Fibroblast of lung (primary cell): ENCODE results near the gene IRF5. TPM values are rescaled to one million over a fixed set of nuclear protein-coding genes. Genes with fewer than 3 reads are reported as not detected.

Source experiments
- DNase-seq, 2 donors: peaks; one replicate each; pipeline versions ENCODE4 v3.0.0 to v3.0.0-alpha.2; 2010; ENCODE audit warnings: low read depth in 2 of 2
- H2AFZ ChIP-seq: 2 replicates; pipeline ENCODE4 v1.5.1; 2012; ENCODE audit warnings: low read length, control low read depth, inconsistent platforms
- H3K27ac ChIP-seq: 2 replicates; pipeline ENCODE4 v1.5.1; 2011; ENCODE audit warnings: low read length, control low read depth; ENCODE audit not compliant: insufficient read depth
- H3K27me3 ChIP-seq: 2 replicates; pipeline ENCODE4 v1.5.1; 2011; ENCODE audit warnings: mild to moderate bottlenecking, low read length; ENCODE audit not compliant: control insufficient read depth, insufficient read depth
- H3K36me3 ChIP-seq: 2 replicates; pipeline ENCODE4 v1.5.1; 2011; ENCODE audit warnings: low read length; ENCODE audit not compliant: control insufficient read depth, insufficient read depth
- H3K4me1 ChIP-seq: 2 replicates; pipeline ENCODE4 v1.5.1; 2011; ENCODE audit warnings: low read length; ENCODE audit not compliant: control insufficient read depth, insufficient read depth; ENCODE audit errors: extremely low read depth
- H3K4me2 ChIP-seq: 2 replicates; pipeline ENCODE4 v1.5.1; 2011; ENCODE audit warnings: low read length, control low read depth; ENCODE audit not compliant: insufficient read depth; ENCODE audit errors: extremely low read depth
- H3K4me3 ChIP-seq, 4 experiments: fragments of 200-600 bp in 1 of 4; sonication (generic) in 1 of 4; replicated peaks in 1 of 4; 2 replicates each; pipeline ENCODE4 v1.5.1; 2011 to 2016; ENCODE audit warnings: low read length in 4 of 4, low read depth in 3 of 4, mild to moderate bottlenecking in 3 of 4, control low read depth in 2 of 4, inconsistent platforms in 1 of 4, mixed read lengths in 1 of 4; ENCODE audit not compliant: insufficient read depth in 1 of 4; ENCODE audit errors: control extremely low read depth in 1 of 4
- H3K79me2 ChIP-seq: 2 replicates; pipeline ENCODE4 v1.5.1; 2012; ENCODE audit warnings: mild to moderate bottlenecking, low read length, inconsistent platforms; ENCODE audit not compliant: control insufficient read depth, insufficient read depth
- H3K9ac ChIP-seq: 2 replicates; pipeline ENCODE4 v1.5.1; 2011; ENCODE audit warnings: mild to moderate bottlenecking, low read length, control low read depth; ENCODE audit not compliant: insufficient read depth
- H3K9me3 ChIP-seq: 2 replicates; pipeline ENCODE4 v1.5.1; 2012; ENCODE audit warnings: low read depth, low read length; ENCODE audit not compliant: control insufficient read depth, insufficient read depth
- H4K20me1 ChIP-seq: 2 replicates; pipeline ENCODE4 v1.5.1; 2011; ENCODE audit warnings: low read length; ENCODE audit not compliant: control insufficient read depth, insufficient read depth; ENCODE audit errors: extremely low read depth
- CTCF ChIP-seq, 2 donors: IDR thresholded peaks in 1 of 2; conservative IDR thresholded peaks in 1 of 2; 1 replicate in 1 of 2; 2 replicates in 1 of 2; pipeline ENCODE4 v1.5.1; 2011 to 2012; ENCODE audit warnings: low read length in 2 of 2, control low read depth in 1 of 2, inconsistent platforms in 1 of 2, low read depth in 1 of 2, mild to moderate bottlenecking in 1 of 2
- EZH2 ChIP-seq: IDR thresholded peaks from 2 replicates; pipeline ENCODE4 v1.5.1; 2012; ENCODE audit warnings: low read length, control low read depth, mild to moderate bottlenecking; ENCODE audit errors: missing control alignments
- polyA plus RNA-seq, 2 donors: library from polyadenylated mRNA; depleted of rRNA in 1 of 2; stranded (reverse) in 1 of 2; unstranded in 1 of 2; fragments of >200 nt; gene quantifications; 2 replicates each; pipeline ENCODE4 v1.2.1, GENCODE V29; 2011 to 2012; ENCODE audit warnings: missing spikeins in 1 of 2
- total RNA-seq: library from RNA; depleted of rRNA; stranded (reverse); fragments of >200 nt; gene quantifications from 2 replicates; pipeline ENCODE4 v1.2.1, GENCODE V29; 2014

IRF5 gene
- total and polyA plus RNA-seq, 2 donors (not counting 1 experiment from before 2014, with no cell fraction given), result 0.33 TPM; not detected in 1

GRCh38 chr7:128891942-128892269 lies 45.8 kb upstream of the IRF5 start:
- Histone ChIP-seq H3K9ac (no peak overlapping the region), H3K27me3 (no peaks in the 10 kb centered on the region), H3K79me2 (no peaks in the 10 kb centered on the region), H3K36me3 (no peaks in the 10 kb centered on the region), H3K9me3 (no peaks in the 10 kb centered on the region), H4K20me1 (no peaks in the 10 kb centered on the region), H3K4me1 (no peaks in the 10 kb centered on the region), H3K27ac (no peak overlapping the region), H3K4me3 (no peak overlapping the region), H2AFZ (no peak overlapping the region), H3K4me2 (no peak overlapping the region)
- DNase-seq, result no peak
- TF ChIP-seq CTCF (conservative IDR thresholded peaks at IDR 0.05 in 1 of 2, IDR thresholded peaks at IDR 0.05 in 1 of 2; ENCODE audit: low read depth in 1 of 2, low read length in 2 of 2), result no peak
- TF ChIP-seq EZH2, result no peak

GRCh38 chr7:128892521-128893250 lies 45.0 kb upstream of the IRF5 start:
- Histone ChIP-seq H3K36me3 (no peaks in the 10 kb centered on the region), H3K27ac (no peak overlapping the region), H3K27me3 (no peaks in the 10 kb centered on the region), H3K79me2 (no peaks in the 10 kb centered on the region), H3K9ac (no peak overlapping the region), H3K9me3 (no peaks in the 10 kb centered on the region), H4K20me1 (no peaks in the 10 kb centered on the region), H3K4me1 (no peaks in the 10 kb centered on the region), H2AFZ (no peak overlapping the region), H3K4me2 (no peak overlapping the region), H3K4me3 (no peak overlapping the region)
- no peak for TF ChIP-seq EZH2
- TF ChIP-seq CTCF (conservative IDR thresholded peaks at IDR 0.05 in 1 of 2, IDR thresholded peaks at IDR 0.05 in 1 of 2; ENCODE audit: low read depth in 1 of 2, low read length in 2 of 2), result no peak
- DNase-seq, result no peak

GRCh38 chr7:128893251-128894100 lies 44.3 kb upstream of the IRF5 start:
- DNase-seq, result no peak
- Histone ChIP-seq H3K79me2 (no peaks in the 10 kb centered on the region), H4K20me1 (no peaks in the 10 kb centered on the region), H3K9me3 (no peaks in the 10 kb centered on the region), H3K27me3 (no peaks in the 10 kb centered on the region), H3K4me1 (no peaks in the 10 kb centered on the region), H3K36me3 (no peaks in the 10 kb centered on the region), H3K4me3 (no peak overlapping the region), H3K4me2 (no peak overlapping the region), H3K27ac (no peak overlapping the region), H2AFZ (no peak overlapping the region), H3K9ac (no peak overlapping the region)
- TF ChIP-seq EZH2 (no peak), CTCF (conservative IDR thresholded peaks at IDR 0.05 in 1 of 2, IDR thresholded peaks at IDR 0.05 in 1 of 2; ENCODE audit: low read depth in 1 of 2, low read length in 2 of 2) (no peak)
